Measurements from ENCODE around the gene ABL2. TPM values are rescaled to one million over a fixed set of nuclear protein-coding genes. Genes with fewer than 3 reads are reported as not detected.
"Not testable (repeated sequence)": the region's sequence is repeated elsewhere in the genome, so short reads cannot be mapped to it uniquely, and the experiment has no call there.

ABL2 gene
- total RNA-seq, 1 experiment from 2014 or later = 7.9 TPM

DNA sequence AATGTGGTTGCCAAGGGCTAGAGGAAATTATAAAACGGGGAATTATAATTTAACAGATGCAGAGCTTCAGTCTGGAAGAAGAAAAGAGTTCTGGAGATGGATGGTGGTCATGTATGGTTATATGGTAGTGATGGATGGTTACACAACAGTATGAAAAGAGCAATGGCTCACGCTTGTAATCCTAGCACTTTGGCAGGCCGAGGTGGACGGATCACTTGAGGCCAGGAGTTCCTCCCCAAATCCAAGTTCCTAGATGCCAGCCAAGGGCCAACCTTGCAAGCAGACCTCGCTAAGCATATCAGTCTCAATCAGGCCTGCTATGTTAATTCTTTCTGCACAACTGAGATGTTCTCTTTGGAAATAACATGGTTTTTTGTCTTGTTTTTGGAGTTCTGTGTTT is 33.6 kb downstream of the ABL2 start:
- H3K27me3 ChIP-seq (ENCODE audit: control insufficient read depth, insufficient read depth, low read length); H3K36me3 ChIP-seq (replicated peaks; ENCODE audit: control insufficient read depth, insufficient read depth, low read length); H3K4me3 ChIP-seq (ENCODE audit: insufficient read depth, low read depth, low read length); DNase-seq: not testable (repeated sequence)

DNA sequence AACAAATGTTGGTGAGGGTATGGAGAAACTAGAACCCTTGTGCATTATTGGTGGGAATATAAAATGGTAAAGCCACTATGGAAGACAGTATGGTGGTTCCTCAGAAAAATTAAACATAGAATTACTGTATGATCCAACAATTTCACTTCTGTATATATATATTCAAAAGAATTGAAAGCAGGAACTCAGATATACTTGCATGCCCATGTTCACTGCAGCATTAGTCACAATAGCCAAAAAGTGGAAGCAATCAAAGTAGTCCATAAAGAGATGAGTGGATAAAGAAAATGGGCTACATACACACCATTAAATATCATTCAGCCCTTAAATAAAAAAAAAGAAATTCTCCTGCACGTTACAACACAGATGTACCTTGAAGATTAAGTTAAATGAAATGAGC is 34.1 kb downstream of the ABL2 start:
- DNase-seq = no peak
- Histone ChIP-seq H3K4me3 (ENCODE audit: insufficient read depth, low read depth, low read length) (no peak overlapping the region), H3K27me3 (ENCODE audit: control insufficient read depth, insufficient read depth, low read length) (no peaks in the 10 kb centered on the region), H3K36me3 (replicated peaks; ENCODE audit: control insufficient read depth, insufficient read depth, low read length) (no peaks in the 10 kb centered on the region)

DNA sequence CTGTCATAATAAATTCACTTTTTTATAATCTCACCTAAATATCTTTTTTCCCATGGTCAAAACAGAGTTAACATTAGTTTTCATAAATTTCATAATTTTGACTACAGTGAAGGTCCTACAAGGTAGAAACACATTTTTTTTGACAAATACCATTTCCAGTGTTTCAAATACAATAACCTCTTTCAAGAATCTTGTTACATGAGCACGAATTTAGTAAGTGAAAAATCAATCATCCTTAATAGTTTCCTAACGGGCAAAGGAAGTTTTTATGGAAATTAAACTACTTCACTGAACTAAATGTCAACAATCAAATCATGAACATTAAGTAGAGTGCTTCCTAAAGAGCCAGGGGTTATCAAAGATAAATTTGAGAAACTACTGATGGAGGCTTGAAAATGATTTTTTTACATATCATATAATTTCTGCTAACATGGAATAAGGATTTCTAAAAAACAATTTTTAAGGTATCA is 35.4 kb downstream of the ABL2 start:
- Histone ChIP-seq H3K4me3 (ENCODE audit: insufficient read depth, low read depth, low read length) (no peak overlapping the region), H3K36me3 (replicated peaks; ENCODE audit: control insufficient read depth, insufficient read depth, low read length) (no peaks in the 10 kb centered on the region), H3K27me3 (ENCODE audit: control insufficient read depth, insufficient read depth, low read length) (no peaks in the 10 kb centered on the region)
- DNase-seq = no peak

DNA sequence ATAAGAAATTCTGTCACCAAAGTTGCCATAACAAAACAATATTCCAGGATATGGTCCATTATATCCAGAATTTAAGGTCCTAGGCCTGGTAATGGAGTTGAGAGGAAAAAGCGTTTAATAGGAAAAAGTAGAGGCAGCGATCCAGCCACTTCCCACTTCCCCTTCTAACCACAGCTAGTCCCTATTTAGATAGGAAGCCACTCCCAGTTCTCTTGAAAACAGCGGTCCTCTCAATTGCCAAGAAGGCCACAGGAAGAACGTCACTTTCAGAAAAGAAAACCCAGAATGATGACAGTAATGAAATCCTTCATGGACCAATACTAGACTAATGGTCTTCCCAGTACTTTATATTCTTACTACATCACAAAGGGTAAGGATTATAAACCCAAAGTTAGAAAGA is 38.6 kb downstream of the ABL2 start:
- Histone ChIP-seq H3K36me3 (replicated peaks; ENCODE audit: control insufficient read depth, insufficient read depth, low read length) (no peaks in the 10 kb centered on the region), H3K4me3 (ENCODE audit: insufficient read depth, low read depth, low read length) (no peak overlapping the region), H3K27me3 (ENCODE audit: control insufficient read depth, insufficient read depth, low read length) (no peaks in the 10 kb centered on the region)
- DNase-seq = no peak

DNA sequence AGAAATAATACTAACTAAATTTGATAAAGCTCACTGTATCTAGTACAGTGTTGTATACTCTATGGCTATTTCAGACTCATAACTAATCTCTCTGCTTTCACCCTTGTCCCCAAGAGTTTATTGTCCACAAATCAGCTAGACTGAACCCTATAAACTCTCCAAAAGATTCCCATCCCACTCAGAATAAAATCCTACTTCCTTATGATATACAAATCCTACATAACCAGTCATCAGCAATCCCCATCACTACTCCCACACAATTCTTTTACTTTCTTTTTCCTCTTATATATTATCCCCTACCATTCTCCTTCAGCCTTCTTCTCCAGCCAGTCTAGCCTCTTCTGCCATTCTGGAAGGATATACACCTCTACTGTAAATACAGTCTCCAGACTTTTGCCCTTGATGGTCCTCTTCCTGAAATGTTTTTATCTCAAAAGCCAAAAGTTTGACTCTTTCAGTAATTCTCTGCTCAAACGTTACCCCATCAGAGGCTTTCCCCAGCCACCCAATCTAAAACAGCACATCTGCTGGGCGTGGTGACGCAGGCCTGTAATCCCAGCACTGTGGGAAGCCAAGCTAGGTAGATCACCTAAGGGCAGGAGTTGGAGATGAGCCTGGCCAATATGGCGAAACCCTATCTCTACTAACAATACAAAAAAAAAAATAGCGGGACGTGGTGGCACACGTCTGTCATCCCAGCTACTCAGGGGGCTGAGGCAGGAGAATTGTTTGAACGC is 41.6 kb downstream of the ABL2 start:
- no peak for DNase-seq
- Histone ChIP-seq H3K4me3 (ENCODE audit: insufficient read depth, low read depth, low read length) (no peak overlapping the region), H3K27me3 (ENCODE audit: control insufficient read depth, insufficient read depth, low read length) (no peaks in the 10 kb centered on the region), H3K36me3 (replicated peaks; ENCODE audit: control insufficient read depth, insufficient read depth, low read length) (no peaks in the 10 kb centered on the region)

DNA sequence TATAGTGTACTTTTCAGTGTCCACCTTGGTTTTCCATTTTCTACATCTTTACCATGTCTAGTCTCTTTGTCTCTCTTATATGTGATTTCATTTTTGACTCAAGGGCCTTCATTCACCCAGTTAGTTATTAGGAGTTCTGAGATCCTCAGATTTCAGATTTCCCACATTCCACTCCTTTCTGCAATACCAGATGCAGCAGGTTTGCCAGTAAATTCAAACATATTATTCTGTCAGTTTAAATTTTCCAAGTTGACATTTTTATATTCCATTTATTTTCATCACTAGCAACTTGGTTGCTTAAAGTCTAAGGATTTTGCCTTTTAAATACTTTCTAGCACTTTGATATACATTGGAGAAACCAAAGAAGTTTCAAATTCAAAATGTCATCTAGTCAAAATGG is 42.4 kb downstream of the ABL2 start:
- DNase-seq = no peak
- H3K27me3 ChIP-seq (ENCODE audit: control insufficient read depth, insufficient read depth, low read length) = no peaks in the 10 kb centered on the region
- no peaks in the 10 kb centered on the region for H3K36me3 ChIP-seq (replicated peaks; ENCODE audit: control insufficient read depth, insufficient read depth, low read length)
- no peak overlapping the region for H3K4me3 ChIP-seq (ENCODE audit: insufficient read depth, low read depth, low read length)

DNA sequence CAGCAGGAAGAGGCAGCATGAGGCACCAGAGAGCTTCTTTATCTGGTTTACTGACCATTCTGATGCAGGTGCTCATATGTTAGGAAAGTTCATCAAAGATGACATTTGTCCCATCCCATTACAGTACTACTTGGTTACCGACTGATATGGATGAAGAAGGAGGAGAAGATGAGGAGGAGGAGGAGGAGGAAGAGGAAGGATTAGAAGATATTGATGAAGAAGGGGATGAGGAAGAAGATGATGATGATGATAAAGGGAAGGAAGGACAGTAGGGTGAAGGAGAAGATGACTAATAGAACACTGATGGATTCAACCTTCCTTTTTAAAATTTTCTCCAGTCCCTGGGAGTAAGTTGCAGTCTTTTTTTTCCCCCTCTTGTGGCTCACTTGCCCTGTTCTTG is 45.1 kb downstream of the ABL2 start:
- DNase-seq = no peak
- H3K4me3 ChIP-seq (ENCODE audit: insufficient read depth, low read depth, low read length) = no peak overlapping the region
- no peaks in the 10 kb centered on the region for H3K27me3 ChIP-seq (ENCODE audit: control insufficient read depth, insufficient read depth, low read length)
- H3K36me3 ChIP-seq (replicated peaks; ENCODE audit: control insufficient read depth, insufficient read depth, low read length) = no peaks in the 10 kb centered on the region

DNA sequence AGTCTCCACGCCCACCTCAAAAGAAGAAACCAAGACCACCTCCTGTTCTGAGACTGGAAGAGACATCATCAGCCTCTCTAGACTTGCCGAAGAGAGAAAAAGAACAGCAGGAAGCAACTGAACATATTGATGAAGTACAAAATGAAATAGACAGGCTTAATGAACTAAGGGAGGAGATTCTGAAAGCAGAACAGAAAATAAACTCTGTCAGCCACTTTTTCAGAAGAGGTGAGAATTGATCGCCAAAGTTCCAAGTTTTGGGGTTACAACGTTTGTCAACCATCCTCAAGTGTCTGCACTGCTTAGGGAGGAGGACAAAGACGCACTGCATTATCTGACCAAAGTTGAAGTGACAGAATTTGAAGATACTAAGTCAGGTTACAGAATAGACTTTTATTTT is 45.6 kb downstream of the ABL2 start:
- Histone ChIP-seq H3K27me3 (ENCODE audit: control insufficient read depth, insufficient read depth, low read length) (no peaks in the 10 kb centered on the region), H3K4me3 (ENCODE audit: insufficient read depth, low read depth, low read length) (no peak overlapping the region)
- no peak for DNase-seq

DNA sequence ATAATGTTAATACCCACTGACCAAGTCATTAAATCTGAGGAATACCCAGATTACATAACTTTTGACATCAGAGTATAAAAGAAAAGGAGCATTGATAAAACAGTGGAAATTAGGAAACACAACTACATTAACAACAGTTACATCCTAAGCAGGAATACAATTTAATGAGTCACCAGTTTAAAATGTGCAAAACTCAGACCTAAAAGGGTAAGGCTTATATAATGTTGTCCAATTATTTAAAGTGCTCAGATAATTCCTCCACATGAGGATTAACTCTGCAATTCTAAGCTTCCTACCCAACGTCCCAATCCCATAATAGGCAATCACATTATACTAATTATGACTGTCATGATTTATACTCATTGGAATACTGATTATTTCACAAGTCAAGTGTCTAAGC is 50.5 kb downstream of the ABL2 start:
- Histone ChIP-seq H3K27me3 (ENCODE audit: control insufficient read depth, insufficient read depth, low read length) (no peaks in the 10 kb centered on the region), H3K4me3 (ENCODE audit: insufficient read depth, low read depth, low read length) (no peak overlapping the region), H3K36me3 (replicated peaks; ENCODE audit: control insufficient read depth, insufficient read depth, low read length) (no peaks in the 10 kb centered on the region)
- no peak for DNase-seq

More for the DNA sequence above, 45.6 kb downstream of the ABL2 start:
- H3K36me3 ChIP-seq (replicated peaks; ENCODE audit: control insufficient read depth, insufficient read depth, low read length) = no peaks in the 10 kb centered on the region

DNA sequence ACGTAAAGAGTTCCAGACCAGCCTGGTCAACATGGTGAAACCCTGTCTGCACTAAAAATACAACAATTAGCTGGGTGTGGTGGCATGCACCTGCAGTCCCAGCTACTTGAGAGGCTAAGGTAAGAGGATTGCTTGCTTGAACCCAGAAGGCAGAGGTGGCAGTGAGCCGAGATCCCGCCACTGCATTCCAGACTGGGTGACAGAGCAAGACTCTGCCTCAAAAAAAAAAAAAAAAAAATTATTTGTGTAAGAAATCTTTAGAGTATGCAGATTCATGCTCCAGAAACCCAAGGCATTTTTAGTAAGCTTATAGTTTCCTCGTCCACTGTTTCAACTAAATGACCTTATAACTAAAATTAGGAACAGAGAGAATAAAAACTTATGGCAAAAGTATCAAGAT is 51.3 kb downstream of the ABL2 start:
- Histone ChIP-seq H3K27me3 (ENCODE audit: control insufficient read depth, insufficient read depth, low read length) (no peaks in the 10 kb centered on the region), H3K36me3 (replicated peaks; ENCODE audit: control insufficient read depth, insufficient read depth, low read length) (no peaks in the 10 kb centered on the region), H3K4me3 (ENCODE audit: insufficient read depth, low read depth, low read length) (no peak overlapping the region)
- no peak for DNase-seq

DNA sequence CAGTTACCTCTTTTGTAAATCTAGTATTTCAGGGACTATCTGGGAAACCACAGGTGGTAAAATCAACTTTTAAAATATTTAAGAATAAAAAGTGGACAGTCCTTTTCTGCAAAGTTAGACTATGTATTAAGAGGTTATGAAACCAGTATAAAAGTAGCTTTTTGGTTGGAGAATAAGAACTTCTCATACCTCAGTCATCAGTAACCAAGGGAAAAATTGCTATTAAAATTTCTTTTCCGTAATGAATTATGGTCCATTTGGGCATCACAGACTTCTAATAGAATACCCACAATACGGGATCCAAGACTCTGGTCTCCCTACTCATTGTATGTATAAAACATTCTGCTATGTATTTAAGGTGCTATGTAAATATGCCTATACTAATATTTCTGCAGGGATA is 51.9 kb downstream of the ABL2 start:
- H3K27me3 ChIP-seq (ENCODE audit: control insufficient read depth, insufficient read depth, low read length) = no peaks in the 10 kb centered on the region
- H3K36me3 ChIP-seq (replicated peaks; ENCODE audit: control insufficient read depth, insufficient read depth, low read length) = no peaks in the 10 kb centered on the region
- H3K4me3 ChIP-seq (ENCODE audit: insufficient read depth, low read depth, low read length) = no peak overlapping the region
- no peak for DNase-seq

DNA sequence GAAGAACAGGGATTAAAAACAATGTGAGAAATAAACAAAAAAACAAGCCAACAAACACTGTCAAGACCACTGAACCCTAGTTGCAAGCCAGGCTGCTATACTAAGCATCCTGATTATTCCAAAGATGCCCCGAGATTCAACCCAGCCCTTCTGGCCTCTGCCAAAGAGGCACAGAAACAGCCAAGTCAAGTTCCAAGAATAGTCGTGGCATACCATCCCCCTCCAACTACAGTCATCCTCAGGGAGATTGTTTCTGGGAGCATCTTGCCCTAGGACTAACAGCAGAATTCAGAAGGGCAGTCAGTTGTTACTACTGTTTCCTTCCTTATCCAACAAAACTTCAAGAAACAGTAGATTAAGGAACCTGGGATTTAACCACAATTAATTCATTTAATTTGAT is 52.3 kb downstream of the ABL2 start:
- no peaks in the 10 kb centered on the region for H3K36me3 ChIP-seq (replicated peaks; ENCODE audit: control insufficient read depth, insufficient read depth, low read length)
- DNase-seq = no peak
- no peak overlapping the region for H3K4me3 ChIP-seq (ENCODE audit: insufficient read depth, low read depth, low read length)
- H3K27me3 ChIP-seq (ENCODE audit: control insufficient read depth, insufficient read depth, low read length) = no peaks in the 10 kb centered on the region

DNA sequence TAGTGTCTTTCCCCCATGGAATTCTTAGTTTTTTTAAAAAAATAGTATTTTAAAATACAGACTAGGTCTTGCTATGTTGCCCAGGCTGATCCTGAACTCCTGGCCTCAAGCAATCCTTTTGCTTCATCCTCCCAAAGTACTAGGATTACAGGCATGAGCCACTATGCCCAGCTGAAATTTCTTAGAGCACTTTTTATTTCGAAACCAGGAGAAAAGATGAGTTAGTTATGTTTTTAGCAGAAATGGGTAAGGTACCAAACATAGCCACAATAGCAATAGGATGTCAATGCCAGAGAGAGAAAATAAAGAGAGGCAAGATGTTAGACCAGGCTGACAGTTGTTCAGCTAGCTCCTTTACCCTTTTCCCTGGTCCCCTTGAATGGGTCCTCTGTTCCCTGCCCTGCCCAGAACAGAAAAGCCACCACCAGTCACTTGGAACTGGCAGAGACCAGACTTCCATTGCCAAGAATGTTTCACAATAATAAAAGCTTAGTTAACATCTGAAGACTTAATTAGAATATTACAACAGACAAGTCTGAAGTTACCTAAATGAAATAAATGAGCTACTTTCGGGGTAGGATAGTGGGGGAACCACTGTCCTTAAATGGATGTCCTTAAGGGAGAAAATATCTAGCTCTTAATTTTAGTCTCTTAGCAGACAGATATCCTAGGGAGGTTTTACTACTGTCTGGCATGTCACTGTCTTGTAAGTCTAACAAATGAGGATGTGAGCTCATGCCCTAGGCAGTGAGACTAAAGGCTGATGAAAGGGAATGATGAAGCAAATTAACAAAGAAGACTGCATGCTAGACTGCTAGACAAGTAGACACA is 54.3 kb downstream of the ABL2 start:
- Histone ChIP-seq H3K27me3 (ENCODE audit: control insufficient read depth, insufficient read depth, low read length) (no peaks in the 10 kb centered on the region), H3K36me3 (replicated peaks; ENCODE audit: control insufficient read depth, insufficient read depth, low read length) (no peaks in the 10 kb centered on the region), H3K4me3 (ENCODE audit: insufficient read depth, low read depth, low read length) (no peak overlapping the region)
- DNase-seq = no peak

DNA sequence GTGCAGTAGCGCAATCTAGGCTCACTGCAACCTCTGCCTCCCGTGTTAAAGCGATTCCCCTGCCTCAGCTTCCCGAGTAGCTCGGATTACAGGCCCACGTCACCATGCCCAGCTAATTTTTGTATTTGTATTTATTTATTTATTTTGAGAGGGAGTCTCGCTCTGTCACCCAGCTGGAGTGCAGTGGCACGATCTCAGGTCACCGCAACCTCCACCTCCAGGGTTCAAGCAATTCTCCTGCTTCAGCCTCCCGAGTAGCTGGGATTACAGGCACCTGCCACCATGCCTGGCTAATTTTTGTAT is 59.1 kb downstream of the ABL2 start:
- not testable (repeated sequence) for H3K27me3 ChIP-seq (ENCODE audit: control insufficient read depth, insufficient read depth, low read length); H3K36me3 ChIP-seq (replicated peaks; ENCODE audit: control insufficient read depth, insufficient read depth, low read length); H3K4me3 ChIP-seq (ENCODE audit: insufficient read depth, low read depth, low read length); DNase-seq

DNA sequence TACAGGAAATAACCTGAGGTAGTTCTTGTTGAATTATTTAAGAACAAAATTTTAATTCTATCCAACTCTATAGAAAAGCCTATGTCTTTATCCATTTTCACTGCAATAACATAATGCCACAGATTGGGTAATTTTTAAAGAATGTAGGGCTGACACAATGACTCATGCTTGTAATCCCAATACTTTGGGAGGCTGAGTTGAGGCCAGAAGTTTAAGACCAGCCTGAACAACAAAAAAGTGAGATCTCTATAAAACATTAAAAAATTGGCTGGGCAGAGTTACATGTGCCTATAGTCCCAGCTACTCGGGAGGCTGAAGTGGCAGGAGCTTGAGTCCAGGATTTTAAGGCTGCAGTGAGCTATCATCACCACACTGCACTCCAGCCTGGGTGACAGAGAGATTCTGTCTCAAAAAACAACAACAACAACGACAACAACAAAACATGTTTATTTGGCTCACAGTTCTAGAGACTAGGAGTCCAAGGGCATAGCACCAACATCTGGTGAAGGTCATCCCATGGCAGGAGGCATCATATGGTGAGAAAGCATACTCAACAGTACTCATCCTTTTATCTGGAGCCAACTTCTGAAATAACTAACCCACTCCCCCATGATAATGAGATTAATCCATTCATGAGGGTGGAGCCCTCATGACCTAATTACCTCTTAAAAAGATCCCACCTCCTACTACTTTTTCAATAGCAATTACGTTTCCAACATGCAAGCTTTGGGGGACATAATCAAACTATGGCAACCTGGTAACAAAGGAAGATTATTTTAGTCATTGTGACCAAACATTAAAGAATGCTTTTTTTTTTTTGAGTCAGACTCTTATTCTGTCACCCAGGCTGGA is 59.6 kb downstream of the ABL2 start:
- Histone ChIP-seq H3K27me3 (ENCODE audit: control insufficient read depth, insufficient read depth, low read length) (no peaks in the 10 kb centered on the region), H3K36me3 (replicated peaks; ENCODE audit: control insufficient read depth, insufficient read depth, low read length) (no peaks in the 10 kb centered on the region), H3K4me3 (ENCODE audit: insufficient read depth, low read depth, low read length) (no peak overlapping the region)
- DNase-seq = no peak
